K562 (cell line): ENCODE data around the gene B4GALT1. TPM values are rescaled to one million over a fixed set of nuclear protein-coding genes. Genes with fewer than 3 reads are reported as not detected.

Experiments
- FOXA3 ChIP-seq, 2 experiments: fragments of 450-650 bp in 1 of 2; sonication (generic) in 1 of 2; formaldehyde crosslinking; IDR thresholded peaks in 1 of 2; conservative IDR thresholded peaks in 1 of 2; 2 replicates each; pipeline versions ENCODE4 v1.4.0 to v1.8.0; 2020 to 2022; ENCODE audit warnings: mild to moderate bottlenecking in 2 of 2, missing genetic modification reagents in 1 of 2
- KDM2B ChIP-seq: fragments of 250-450 bp; sonication (Bioruptor Pico); IDR thresholded peaks from 2 replicates; pipeline ENCODE4 v1.8.0; 2021; ENCODE audit warnings: mild to moderate bottlenecking, moderate library complexity
- MLX ChIP-seq, 2 experiments: fragments of 450-650 bp in 1 of 2; sonication (generic) in 1 of 2; formaldehyde crosslinking; conservative IDR thresholded peaks; 2 replicates each; pipeline versions ENCODE4 v1.4.0 to v1.8.1; 2020 to 2022; ENCODE audit warnings: mild to moderate bottlenecking in 1 of 2, missing genetic modification reagents in 1 of 2
- NR3C1 ChIP-seq: sonication (generic); formaldehyde crosslinking; IDR thresholded peaks from 2 replicates; pipeline ENCODE4 v1.8.1; 2022; ENCODE audit warnings: missing genetic modification reagents
- TAF1 ChIP-seq: IDR thresholded peaks from 2 replicates; pipeline ENCODE4 v1.6.1; 2011; ENCODE audit warnings: mild to moderate bottlenecking, low read length, moderate library complexity; ENCODE audit not compliant: insufficient read depth, control insufficient read depth, severe bottlenecking; ENCODE audit errors: extremely low read depth
- TCF7 ChIP-seq: sonication (generic); IDR thresholded peaks from 2 replicates; pipeline ENCODE4 v1.6.1; 2016; ENCODE audit warnings: antibody characterized with exemption, borderline replicate concordance
- THRAP3 ChIP-seq: fragments of 450-650 bp; IDR thresholded peaks from 2 replicates; pipeline ENCODE4 v1.6.1; 2016; ENCODE audit warnings: mild to moderate bottlenecking, inconsistent platforms, borderline replicate concordance
- ZKSCAN1 ChIP-seq: fragments of 150-350 bp; IDR thresholded peaks from 2 replicates; pipeline ENCODE4 v1.6.1; 2016; ENCODE audit warnings: low read depth, low read length
- ZNF347 ChIP-seq: fragments of 450-650 bp; formaldehyde crosslinking; IDR thresholded peaks from 2 replicates; pipeline ENCODE4 v1.4.0; 2020; ENCODE audit warnings: low read depth, mild to moderate bottlenecking, moderate library complexity
- polyA plus RNA-seq, 8 experiments: library from polyadenylated mRNA; depleted of rRNA in 4 of 8; stranded (reverse) in 5 of 8; unstranded in 3 of 8; fragments of >200 nt; fragmentation: Nextera tagmentation in 2 of 8; fragmentation: Illumina TruSeq in 1 of 8; extraction: Ambion mirVana in 2 of 8; extraction: Trizol in 1 of 8; gene quantifications; 2 replicates each; pipeline versions ENCODE4 v1.2.1 to v1.2.3, GENCODE V29; 2011 to 2014; ENCODE audit warnings: inconsistent platforms in 1 of 8, missing spikeins in 1 of 8
- total RNA-seq, 7 experiments: library from RNA; depleted of rRNA in 6 of 7; stranded (reverse); fragments of >200 nt in 6 of 7; fragmentation: Illumina TruSeq in 2 of 7; extraction: Trizol in 2 of 7; gene quantifications; 2 replicates each; pipeline versions ENCODE4 v1.2.1 to v1.2.3, GENCODE V29; 2011 to 2021; ENCODE audit warnings: low replicate concordance in 1 of 7
- TF ChIP-seq, protein P1 (sequence below): fragments of 450-650 bp; IDR thresholded peaks from 2 replicates; pipeline ENCODE4 v1.6.1; 2016; ENCODE audit warnings: mild to moderate bottlenecking, moderate library complexity

Gene B4GALT1
- total and polyA plus RNA-seq, 9 of the 15 experiments (the other 6 are each of a cell fraction or from before 2014, with no cell fraction given), result 4.1 to 26.8 (median 7.1) TPM

DNA sequence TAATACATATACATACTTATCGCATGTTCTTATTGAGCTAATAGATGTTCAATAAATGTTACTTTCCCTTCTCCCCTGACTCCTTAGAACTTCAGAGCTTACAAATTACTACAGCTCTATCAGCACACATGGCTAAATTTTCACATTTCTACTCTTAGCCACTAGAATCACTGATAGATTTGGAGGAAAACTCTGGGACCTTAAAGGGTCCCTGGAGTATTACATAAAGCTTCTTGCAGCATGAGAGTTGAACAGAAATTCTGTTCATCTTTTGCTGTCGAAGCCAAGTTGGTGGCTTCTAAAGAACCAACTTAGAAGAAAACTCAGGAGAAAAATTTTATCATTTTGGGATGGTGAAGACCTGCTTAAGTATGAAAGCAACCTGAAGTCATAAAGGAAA lies 15.5 kb downstream of the B4GALT1 start (continued):
- TF ChIP-seq, protein P1, sequence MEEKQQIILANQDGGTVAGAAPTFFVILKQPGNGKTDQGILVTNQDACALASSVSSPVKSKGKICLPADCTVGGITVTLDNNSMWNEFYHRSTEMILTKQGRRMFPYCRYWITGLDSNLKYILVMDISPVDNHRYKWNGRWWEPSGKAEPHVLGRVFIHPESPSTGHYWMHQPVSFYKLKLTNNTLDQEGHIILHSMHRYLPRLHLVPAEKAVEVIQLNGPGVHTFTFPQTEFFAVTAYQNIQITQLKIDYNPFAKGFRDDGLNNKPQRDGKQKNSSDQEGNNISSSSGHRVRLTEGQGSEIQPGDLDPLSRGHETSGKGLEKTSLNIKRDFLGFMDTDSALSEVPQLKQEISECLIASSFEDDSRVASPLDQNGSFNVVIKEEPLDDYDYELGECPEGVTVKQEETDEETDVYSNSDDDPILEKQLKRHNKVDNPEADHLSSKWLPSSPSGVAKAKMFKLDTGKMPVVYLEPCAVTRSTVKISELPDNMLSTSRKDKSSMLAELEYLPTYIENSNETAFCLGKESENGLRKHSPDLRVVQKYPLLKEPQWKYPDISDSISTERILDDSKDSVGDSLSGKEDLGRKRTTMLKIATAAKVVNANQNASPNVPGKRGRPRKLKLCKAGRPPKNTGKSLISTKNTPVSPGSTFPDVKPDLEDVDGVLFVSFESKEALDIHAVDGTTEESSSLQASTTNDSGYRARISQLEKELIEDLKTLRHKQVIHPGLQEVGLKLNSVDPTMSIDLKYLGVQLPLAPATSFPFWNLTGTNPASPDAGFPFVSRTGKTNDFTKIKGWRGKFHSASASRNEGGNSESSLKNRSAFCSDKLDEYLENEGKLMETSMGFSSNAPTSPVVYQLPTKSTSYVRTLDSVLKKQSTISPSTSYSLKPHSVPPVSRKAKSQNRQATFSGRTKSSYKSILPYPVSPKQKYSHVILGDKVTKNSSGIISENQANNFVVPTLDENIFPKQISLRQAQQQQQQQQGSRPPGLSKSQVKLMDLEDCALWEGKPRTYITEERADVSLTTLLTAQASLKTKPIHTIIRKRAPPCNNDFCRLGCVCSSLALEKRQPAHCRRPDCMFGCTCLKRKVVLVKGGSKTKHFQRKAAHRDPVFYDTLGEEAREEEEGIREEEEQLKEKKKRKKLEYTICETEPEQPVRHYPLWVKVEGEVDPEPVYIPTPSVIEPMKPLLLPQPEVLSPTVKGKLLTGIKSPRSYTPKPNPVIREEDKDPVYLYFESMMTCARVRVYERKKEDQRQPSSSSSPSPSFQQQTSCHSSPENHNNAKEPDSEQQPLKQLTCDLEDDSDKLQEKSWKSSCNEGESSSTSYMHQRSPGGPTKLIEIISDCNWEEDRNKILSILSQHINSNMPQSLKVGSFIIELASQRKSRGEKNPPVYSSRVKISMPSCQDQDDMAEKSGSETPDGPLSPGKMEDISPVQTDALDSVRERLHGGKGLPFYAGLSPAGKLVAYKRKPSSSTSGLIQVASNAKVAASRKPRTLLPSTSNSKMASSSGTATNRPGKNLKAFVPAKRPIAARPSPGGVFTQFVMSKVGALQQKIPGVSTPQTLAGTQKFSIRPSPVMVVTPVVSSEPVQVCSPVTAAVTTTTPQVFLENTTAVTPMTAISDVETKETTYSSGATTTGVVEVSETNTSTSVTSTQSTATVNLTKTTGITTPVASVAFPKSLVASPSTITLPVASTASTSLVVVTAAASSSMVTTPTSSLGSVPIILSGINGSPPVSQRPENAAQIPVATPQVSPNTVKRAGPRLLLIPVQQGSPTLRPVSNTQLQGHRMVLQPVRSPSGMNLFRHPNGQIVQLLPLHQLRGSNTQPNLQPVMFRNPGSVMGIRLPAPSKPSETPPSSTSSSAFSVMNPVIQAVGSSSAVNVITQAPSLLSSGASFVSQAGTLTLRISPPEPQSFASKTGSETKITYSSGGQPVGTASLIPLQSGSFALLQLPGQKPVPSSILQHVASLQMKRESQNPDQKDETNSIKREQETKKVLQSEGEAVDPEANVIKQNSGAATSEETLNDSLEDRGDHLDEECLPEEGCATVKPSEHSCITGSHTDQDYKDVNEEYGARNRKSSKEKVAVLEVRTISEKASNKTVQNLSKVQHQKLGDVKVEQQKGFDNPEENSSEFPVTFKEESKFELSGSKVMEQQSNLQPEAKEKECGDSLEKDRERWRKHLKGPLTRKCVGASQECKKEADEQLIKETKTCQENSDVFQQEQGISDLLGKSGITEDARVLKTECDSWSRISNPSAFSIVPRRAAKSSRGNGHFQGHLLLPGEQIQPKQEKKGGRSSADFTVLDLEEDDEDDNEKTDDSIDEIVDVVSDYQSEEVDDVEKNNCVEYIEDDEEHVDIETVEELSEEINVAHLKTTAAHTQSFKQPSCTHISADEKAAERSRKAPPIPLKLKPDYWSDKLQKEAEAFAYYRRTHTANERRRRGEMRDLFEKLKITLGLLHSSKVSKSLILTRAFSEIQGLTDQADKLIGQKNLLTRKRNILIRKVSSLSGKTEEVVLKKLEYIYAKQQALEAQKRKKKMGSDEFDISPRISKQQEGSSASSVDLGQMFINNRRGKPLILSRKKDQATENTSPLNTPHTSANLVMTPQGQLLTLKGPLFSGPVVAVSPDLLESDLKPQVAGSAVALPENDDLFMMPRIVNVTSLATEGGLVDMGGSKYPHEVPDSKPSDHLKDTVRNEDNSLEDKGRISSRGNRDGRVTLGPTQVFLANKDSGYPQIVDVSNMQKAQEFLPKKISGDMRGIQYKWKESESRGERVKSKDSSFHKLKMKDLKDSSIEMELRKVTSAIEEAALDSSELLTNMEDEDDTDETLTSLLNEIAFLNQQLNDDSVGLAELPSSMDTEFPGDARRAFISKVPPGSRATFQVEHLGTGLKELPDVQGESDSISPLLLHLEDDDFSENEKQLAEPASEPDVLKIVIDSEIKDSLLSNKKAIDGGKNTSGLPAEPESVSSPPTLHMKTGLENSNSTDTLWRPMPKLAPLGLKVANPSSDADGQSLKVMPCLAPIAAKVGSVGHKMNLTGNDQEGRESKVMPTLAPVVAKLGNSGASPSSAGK, result no peak
- no peak for TF ChIP-seq MLX (CRISPR knock-in tag; conservative IDR thresholded peaks at IDR 0.05)
- TF ChIP-seq FOXA3 (CRISPR knock-in tag; conservative IDR thresholded peaks at IDR 0.05 in 1 of 2, IDR thresholded peaks at IDR 0.05 in 1 of 2), result no peak
- TF ChIP-seq ZKSCAN1, result no peak
- TF ChIP-seq TCF7, result no peak
- no peak for TF ChIP-seq KDM2B (CRISPR knock-in tag)
- TF ChIP-seq THRAP3, result no peak
- no peak for TF ChIP-seq TAF1
- TF ChIP-seq ZNF347 (CRISPR knock-in tag), result no peak
- no peak for TF ChIP-seq NR3C1 (CRISPR knock-in tag)
- TF ChIP-seq, all 486 proteins: peak for 0
